Stimulated activated CD8-positive, alpha-beta memory T cell treated with anti-CD3 and anti-CD28 coated beads, Interleukin-7, amount 100 ng/mL, for 4 hours (primary cell): ENCODE data around the gene BTBD17.

ENCODE experiments used
- DNase-seq, 2 donors: peaks; one replicate each; pipeline ENCODE4 v3.0.0-alpha.2; 2020; ENCODE audit warnings: low read depth in 2 of 2

BTBD17 gene

DNA sequence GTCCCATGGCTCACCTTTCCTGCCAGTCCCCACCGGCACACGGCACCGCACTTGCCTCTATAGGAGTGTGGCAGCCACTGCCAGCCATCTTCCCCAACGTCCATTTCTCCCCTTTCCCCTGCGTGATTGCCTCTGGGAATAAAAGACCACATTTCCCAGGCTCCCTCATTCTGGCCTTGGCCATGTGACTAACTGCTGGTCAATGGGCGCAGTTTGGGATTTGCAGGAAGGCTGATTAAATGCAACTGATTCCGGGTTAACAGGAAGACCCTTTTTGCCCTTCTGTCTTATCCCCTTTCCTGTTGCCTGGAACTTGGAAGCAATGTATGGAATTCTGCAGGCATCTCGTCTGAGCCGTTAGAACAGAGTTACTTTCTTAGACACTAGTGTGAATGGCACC lies 3.0 kb downstream of the BTBD17 start:
- DNase-seq = no peak

DNA sequence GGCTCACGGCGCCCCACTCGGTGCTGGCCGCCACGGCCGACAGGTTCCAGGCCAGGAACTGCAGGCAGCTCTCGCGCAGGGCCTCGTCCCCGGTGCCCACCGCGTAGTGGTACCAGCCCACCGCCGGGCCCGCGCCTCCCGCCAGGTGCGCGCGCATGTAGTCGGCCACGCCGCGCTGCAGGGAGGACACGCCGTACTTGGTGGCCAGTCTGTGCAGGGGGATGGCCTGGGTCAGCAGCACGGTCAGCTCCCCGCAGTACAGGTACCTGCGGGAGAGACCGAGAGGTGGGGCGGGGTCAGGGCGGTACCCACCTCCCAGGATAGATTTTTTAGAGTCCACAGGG lies 4.2 kb downstream of the BTBD17 start:
- DNase-seq = no peak

DNA sequence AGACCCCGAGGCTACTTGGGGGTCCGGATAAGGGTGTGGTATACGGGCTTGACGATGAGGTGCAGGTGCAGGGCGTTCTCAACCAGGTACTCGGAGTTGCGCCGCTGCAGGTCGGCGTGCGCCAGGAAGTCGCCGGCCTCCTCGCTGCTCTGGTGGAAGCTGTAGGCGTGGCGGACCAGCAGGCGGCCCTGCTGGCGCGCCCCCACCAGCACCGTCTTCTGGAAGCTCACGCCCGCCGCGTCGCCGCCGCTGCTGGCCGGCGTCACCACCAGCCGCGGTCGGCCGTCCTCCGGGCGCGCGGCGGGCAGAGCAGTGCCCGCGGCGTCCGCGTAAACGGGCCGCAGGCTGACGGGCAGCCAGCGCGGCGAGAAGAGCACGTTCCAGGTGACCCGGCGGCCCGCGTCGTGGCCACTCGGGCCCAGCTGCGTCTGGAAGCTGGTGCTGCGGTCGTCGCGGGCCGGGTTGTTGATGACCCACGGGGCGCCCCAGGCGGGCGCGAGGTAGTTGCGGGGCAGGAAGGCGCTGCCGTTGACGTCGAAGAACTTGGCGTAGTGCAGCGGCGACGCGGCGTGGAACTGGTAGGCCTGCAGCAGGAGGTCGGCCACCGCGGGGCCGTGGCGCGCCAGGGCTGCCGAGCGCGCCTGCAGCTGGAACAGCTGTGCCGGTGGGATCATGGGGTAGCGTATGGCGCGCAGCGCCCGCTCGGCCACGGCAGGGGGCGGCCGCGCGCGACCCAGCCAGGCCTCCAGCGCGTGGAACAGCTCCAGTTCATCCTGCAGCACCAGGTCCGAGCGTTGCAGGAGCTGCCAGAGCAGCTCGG lies 4.8 kb downstream of the BTBD17 start:
- no peak for DNase-seq

DNA sequence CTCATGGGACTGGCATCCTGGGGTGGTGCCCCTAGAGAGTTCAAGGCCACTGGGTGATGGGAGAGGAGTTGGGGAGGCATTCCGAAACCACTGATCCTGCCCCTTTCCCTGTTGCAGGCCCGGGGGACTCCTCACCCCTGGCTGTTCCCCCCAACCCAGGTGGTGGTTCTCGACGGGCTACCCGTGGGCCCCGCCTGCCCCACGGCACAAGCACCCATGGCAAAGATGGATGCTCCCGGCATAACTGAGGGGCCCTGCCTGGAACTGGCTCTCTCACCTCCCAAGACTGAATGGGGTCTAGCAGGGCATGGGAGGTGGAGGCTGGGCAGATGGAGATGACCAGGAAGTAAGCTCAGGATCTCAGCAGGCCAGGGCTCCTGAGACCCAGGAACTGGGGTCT lies 6.6 kb downstream of the BTBD17 start:
- DNase-seq = no peak

DNA sequence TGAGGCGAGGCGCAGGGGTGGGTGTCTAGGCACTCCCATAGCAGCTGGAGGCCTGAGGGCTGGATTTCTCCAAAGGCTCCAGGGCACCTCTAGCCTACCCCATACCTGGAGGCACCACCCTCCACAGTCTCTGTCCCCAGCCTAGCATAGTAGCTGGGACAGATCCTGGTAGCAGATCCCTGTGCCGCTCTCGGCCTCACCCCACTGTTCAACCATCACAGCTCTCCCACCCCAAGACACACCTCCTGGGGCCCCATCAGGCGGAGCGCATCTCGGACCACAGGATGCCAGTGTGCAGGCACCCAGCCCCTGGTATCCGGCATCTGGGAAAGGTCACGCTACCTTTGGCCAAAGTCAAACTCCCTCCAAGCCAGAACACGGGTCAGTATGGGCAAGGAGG lies 7.1 kb downstream of the BTBD17 start:
- DNase-seq = no peak

DNA sequence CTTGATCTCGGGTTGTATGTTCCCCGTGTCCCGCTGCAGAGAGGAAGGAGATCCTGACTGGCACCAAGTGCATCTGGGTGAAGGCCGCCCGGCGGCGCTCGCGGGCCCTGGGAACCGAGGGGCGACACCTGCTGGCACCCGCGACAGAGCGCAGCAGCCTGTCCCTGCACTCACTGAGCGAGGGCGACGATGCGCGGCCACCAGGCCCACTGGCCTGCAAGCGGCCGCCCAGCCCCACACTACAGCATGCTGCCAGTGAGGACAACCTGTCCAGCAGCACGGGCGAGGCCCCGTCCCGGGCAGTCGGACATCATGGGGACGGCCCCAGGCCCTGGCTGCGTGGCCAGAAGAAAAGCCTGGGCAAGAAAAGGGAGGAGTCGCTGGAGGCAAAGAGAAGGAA lies 7.5 kb downstream of the BTBD17 start:
- no peak for DNase-seq

DNA sequence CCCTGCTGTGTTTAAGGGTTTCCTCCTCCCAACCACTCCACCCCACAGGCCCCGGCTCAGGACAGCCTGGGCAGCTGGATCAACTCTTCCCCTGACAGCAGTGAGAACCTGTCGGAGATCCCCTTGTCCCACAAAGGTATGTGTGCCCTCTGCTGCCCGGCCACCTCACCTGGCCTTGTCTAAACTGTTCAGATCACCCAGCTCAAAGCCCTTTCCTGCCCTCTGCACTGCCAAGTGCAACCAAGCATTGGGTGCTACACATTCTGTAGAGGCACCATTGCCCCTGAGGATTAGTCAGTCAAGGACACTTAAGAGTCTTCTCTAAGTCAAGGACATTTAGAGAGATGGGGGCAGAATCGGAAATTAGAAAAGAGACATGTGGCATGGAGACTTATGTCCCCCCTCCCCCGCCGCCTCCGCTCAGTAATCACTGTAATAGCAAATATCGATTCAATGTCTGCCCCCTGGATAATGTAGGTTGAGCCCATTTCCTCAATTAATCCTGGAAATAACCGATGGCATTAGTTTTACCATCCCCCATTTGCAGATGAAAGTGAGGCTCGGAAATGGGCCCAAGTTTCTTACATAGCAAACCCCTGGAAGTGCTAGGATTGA lies 8.1 kb downstream of the BTBD17 start:
- no peak for DNase-seq

DNA sequence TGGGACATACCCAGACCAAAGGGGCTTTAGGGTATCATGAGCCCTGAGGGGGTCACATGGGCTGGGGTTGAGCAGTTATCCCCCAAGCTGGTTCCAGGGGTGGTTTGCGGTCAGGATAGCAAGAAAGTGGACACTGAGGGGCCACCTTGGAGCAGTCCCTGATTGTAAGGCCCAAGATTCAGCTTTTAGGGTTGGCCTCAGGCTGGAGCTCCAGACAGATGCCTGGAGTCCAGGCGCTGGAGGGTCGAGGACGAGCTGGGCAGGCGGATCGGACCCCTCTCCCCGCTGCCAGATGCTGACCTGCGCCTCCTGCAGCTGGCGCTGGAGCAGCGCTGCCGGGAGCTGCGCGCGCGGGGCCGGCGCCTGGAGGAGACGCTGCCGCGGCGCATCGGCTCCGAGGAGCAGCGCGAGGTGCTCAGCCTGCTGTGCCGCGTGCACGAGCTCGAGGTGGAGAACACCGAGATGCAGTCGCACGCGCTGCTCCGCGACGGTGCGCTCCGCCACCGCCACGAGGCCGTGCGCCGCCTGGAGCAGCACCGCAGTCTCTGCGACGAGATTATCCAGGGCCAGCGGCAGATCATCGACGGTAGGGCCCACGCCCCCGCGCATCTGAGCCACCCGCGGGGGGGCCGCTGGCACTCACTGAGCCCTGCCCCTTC lies 10.0 kb downstream of the BTBD17 start:
- no peak for DNase-seq

DNA sequence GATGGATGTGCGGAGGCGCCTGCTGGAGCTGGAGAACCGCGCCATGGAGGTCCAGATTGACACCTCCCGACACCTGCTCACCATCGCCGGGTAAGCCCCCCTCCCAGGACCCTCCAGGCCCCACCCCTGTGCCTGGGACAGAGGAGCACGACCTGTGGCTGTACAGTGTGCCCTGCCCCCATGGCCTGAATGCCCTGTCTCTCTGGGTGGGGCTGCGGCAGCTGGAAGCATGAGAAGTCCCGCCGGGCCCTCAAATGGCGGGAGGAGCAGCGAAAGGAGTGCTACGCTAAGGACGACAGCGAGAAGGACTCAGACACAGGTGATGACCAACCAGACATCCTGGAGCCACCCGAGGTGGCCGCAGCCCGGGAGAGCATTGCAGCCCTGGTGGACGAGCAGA lies 11.2 kb downstream of the BTBD17 start:
- no peak for DNase-seq

DNA sequence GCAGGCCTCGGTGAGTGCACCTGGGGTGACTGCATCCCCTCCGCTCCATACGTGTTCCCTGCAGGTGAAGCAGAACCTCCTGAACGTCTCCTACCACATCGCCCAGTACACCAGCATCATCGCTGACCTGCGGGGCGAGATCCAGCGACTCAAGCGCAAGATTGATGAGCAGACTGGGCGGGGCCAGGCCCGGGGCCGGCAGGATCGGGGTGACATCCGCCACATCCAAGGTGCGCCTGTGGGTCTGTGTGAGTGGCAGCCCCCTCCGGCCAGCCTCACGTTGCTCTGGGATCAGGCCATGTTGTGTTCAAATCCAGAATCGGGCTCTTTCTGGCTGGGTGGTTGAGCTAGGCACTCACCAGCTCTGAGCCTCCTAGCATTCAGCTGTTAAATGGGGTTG lies 12.5 kb downstream of the BTBD17 start:
- DNase-seq = no peak

DNA sequence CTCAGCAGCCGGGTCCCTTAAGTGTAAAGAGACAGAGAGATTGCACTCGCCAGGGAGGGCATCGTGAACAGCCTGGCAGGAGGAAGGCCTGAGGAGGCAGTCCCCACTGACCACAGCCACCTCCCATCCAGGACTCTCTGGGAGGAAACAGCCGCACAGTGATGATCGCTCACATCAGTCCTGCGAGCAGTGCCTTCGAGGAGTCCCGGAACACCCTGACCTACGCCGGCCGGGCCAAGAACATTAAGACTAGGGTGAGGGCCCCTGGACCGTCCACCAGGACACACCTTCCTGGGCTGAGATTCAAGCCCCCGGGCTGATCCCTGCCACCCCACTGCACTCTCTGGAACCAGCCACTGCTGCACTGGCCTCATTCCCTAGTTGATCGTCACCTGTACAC lies 14.0 kb downstream of the BTBD17 start:
- DNase-seq = no peak

DNA sequence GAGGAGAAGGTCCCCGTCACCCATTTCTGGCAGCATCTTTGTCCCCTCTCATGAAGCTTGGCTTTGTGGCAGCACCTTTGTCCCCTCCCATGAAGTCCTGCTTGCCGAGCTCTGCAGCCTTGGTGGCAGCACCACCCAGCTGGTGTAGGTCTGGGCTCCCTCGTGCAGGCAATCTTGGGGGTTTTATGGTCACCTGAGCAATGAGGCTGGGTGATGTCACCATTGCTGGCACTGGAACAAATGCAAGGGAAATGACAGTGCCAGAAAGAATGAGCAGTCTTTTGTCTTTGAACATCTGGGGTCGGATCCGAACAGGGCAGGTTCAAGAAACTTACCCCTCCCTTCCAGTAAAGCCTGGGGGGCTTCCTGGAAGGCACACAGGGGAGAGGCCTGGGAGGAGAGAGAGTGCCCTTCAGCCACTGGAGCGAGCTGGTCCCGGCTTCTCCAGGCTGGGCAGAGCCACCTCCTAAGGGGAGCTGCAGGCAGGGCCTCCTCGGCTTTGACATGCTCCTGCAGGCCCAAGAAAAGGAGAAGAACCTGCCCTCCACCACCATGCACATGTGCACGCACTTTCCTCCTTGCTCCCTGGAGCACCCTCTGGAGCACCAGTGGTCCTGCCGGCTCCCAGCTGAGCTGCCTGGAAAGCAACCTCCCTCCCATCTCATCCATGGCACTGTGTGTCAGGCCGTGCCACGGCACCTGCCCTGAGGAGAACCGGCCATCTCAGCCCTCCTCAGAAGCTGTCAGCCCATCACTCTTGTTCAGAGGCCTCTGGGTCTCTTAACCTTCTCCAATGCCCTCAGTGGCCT lies 16.0 kb downstream of the BTBD17 start:
- no peak for DNase-seq

DNA sequence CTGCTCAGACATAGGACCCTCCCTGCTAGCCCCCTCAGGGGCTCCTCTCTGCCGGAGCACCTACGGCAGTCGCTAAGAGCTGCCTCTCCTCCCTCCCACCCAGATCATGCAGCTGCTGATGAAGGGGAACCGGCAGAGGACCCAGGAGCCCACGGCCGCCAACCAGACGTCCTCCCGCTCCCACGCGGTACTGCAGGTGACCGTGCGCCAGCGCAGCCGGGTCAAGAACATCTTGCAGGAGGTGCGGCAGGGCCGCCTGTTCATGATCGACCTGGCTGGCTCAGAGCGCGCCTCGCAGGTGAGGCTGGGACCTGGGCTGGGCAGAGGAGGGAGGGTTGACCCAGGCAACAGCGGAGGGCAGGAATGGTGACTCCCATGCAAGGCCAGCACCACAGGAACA lies 17.0 kb downstream of the BTBD17 start:
- DNase-seq = no peak

DNA sequence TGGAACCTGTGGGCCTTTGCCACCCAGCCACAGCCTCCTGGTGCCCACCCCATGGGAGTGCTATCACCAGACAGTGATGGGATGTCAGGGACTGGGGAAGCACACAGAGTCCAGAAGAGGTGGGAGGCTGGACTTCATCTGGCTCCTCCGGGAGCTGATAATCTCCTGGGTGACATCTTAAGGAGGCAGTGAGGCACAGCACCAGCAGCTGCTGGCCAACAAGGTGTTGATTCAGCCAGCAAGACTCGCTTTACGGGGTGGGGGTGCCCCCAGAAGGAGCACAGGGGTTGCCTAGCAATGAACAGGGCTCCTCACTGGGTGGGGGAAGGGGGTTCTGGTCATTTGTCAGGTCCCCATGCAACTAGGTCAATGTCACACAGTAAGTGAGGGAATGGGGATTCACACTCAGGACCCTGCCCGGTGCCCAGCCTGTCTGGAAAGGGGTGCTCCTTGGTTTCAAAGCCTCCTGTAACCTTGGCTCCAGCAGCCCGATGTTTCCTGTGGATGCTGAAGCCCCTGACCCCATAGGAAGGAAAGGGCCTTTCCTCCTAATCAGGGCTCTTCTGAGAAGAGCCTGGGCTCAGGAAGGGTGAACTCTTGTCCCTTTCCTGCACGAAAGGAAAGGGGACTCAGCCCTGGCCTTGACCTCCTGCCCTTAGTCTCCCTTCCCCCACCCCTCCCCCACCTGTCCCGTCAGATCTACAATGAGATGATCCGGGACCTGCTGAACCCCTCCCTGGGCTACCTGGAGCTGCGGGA lies 18.0 kb downstream of the BTBD17 start:
- DNase-seq = no peak

DNA sequence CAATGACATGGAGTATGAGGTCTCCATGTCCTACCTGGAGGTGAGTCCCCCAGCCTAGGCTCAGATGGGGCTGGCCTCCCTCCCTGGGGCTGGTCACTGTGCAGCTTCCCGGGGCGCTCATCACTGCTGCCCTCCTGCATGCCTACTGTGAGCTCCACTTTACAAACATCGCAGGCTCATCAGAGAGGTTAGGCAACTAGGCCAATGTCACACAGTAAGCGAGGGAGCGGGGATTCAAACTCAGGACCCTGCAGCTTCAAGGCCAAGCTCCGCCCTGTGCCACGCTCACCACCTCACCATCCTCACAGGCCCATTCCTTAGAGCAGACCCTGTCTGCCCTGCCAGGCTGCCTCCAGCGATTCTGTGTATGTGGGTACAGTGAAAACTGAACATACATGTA lies 18.5 kb downstream of the BTBD17 start:
- DNase-seq = no peak

DNA sequence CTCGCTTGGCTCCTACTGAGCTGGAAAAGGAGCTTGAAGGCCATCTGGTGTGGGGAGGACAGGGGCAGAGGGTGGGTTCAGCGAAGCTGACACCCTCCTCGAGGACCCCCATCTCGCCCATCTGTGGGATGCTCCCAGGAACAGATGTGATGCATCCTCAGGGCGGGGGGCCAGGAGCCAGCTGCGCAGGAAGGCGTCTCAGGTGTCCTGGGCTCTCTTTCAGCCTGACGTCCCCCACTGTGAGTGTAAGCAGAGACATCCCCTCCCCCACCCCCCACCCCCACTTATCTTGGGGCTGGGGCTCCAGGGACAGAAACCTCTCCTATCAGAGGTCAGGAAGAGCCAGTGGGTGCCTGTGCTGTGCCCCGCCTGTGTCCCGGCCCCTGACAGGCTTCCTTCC lies 19.4 kb downstream of the BTBD17 start:
- no peak for DNase-seq

DNA sequence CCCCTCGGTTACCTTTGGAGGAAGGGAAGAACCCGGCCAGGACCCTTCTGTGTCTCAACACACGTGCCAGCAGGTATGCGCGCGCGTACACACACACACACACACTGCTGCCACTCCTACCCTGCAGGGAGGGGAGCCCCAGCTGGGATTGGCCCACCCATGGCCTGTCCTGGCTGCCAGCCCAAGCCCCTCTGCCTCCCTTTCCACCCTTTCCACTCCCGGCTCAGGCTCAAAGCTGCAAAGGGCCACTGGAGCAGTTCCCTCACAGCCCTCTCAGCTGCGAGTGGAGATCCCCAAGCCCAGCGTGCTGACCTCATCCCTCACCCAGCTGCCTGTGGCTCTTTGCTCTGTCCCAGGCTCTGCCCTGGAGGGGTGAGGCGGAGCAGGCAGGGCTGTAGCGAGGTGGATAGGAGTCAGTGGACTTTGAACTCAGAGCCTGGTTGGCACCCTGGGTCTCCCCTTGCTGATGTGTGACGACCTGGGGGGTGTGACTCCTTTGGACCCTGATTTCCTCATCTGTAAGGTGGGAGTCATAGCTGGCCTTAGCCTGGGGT lies 21.1 kb downstream of the BTBD17 start:
- no peak for DNase-seq

DNA sequence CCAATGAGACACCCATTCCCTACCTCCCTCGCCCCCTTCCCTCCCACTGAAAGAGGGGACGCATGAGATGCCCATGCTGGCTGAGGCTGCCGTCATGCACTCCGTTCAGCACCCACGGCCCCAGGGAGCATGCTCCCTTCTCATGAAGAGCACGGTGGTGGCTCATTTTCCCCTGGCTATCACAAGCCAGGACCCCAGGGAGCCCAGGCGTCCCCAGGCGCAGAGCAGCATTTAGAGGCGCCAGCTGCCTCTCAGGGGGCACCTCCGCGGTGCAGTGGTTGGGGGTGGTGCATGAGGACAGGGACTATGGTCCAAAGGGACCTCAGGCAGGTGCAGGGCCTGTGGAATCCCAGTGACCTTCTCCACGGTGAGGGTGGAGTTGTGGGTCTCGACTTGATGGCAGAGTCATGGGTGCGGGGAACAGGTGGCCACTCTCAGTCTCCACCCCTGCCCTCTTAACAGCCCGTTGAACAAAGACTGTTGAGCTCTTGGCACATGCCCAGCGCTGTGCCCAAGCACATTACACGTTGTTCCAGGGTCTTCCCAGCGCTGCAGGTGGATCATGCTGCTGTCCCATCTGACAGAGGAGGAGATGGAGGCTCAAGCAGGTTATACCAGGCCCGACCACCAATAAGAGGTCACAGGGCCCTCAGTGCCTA lies 22.0 kb downstream of the BTBD17 start:
- DNase-seq = no peak

DNA sequence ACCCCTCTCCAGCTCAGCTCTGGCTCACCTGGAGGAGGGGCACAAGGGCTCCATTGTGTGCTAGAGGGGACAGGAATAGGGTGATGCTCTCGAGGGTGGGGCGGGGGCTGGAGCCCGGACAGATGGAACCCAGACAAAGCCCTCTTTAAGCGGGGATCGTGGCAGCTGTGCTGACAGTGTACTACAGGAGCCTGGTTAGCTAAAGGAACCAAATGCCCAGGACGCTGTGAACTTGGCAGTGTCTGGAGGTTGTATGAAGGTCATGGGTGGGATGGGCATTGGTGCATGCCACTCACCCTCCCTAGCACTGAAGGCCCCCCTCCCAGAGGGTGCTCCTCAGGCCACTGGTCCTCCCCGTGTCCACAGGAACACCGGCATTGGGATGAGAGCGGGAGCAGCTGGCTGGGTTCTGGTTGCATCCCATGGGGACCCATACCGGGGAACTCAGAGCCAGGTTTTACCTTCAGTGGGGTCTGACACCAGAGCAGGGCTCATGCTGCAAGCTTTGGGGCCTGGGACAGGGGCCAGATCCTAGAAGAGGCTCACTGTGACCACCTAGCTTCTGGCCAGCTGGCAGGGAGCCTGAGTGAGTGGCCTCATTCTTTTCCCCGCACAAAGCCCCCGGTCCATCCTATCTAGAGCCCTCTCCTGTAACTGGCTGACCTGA lies 23.7 kb downstream of the BTBD17 start:
- DNase-seq = no peak

DNA sequence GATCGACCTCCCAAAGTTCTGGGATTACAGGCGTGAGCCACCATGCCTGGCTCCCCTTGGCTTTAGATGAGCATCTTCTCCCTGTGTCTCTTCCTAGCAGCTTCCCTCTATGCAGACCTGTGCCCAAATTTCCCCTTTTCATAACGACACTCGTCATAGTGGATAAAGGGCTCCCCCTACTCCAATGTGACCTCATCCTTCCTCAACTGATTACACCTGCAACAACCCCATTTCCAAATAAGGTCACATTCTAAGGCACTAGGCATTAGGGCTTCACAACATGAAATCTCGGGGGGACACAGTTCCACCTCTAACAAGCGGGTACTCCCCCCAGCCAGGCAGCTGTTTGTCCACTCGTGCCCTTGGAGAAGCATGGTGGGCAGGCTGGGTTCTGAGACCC lies 25.4 kb downstream of the BTBD17 start:
- DNase-seq = no peak
